ENCODE measurements around the gene AFF3.
"Not testable (repeated sequence)": the region's sequence is repeated elsewhere in the genome, so short reads cannot be mapped to it uniquely, and the experiment has no call there.

Gene AFF3

GRCh38 chr2:100146657-100146960 is 4.2 kb upstream of the AFF3 start:
- no peak for DNase-seq

GRCh38 chr2:100145893-100146656 is 3.7 kb upstream of the AFF3 start:
- no peak for DNase-seq

- no peak for DNase-seq
Observed at GRCh38 chr2:100143286-100143685, 896 bp upstream of the AFF3 start.

- no peak for DNase-seq
Observed at GRCh38 chr2:100141906-100142305, 484 bp downstream of the AFF3 start.

GRCh38 chr2:100140582-100140981 is 1.8 kb downstream of the AFF3 start:
- no peak for DNase-seq

GRCh38 chr2:100137866-100138570 is 4.4 kb downstream of the AFF3 start:
- DNase-seq: no peak

- no peak for DNase-seq
Observed at GRCh38 chr2:100137318-100137717, 5.1 kb downstream of the AFF3 start.

- no peak for DNase-seq
Observed at GRCh38 chr2:100136310-100136709, 6.1 kb downstream of the AFF3 start.

GRCh38 chr2:100135415-100135814 is 7.0 kb downstream of the AFF3 start:
- DNase-seq: no peak

- DNase-seq: no peak
Observed at GRCh38 chr2:100130595-100131391, 11.6 kb downstream of the AFF3 start.

- no peak for DNase-seq
Observed at GRCh38 chr2:100126897-100127401, 15.4 kb downstream of the AFF3 start.

GRCh38 chr2:100126201-100126600 is 16.2 kb downstream of the AFF3 start:
- no peak for DNase-seq

GRCh38 chr2:100125626-100126025 is 16.8 kb downstream of the AFF3 start:
- DNase-seq: no peak

GRCh38 chr2:100124761-100125160 is 17.6 kb downstream of the AFF3 start:
- no peak for DNase-seq

GRCh38 chr2:100121124-100121718 is 21.2 kb downstream of the AFF3 start:
- DNase-seq: no peak

GRCh38 chr2:100119235-100119634 is 23.2 kb downstream of the AFF3 start:
- DNase-seq: no peak

- DNase-seq: no peak
Observed at GRCh38 chr2:100113990-100114433, 28.4 kb downstream of the AFF3 start.

GRCh38 chr2:100110614-100111000 is 31.8 kb downstream of the AFF3 start:
- DNase-seq: no peak

- no peak for DNase-seq
Observed at GRCh38 chr2:100109986-100110613, 32.3 kb downstream of the AFF3 start.

- DNase-seq: not testable (repeated sequence)
Observed at GRCh38 chr2:100108648-100109020, 33.8 kb downstream of the AFF3 start.

- DNase-seq: no peak
Observed at GRCh38 chr2:100107906-100108647, 34.3 kb downstream of the AFF3 start.

GRCh38 chr2:100107440-100107839 is 35.0 kb downstream of the AFF3 start:
- DNase-seq: no peak

Data from amniotic stem cell (primary cell).